GM12878 (cell line): Measurements from ENCODE around the gene IER2. TPM values are rescaled to one million over a fixed set of nuclear protein-coding genes. Genes with fewer than 3 reads are reported as not detected.

Source experiments
- ATF2 ChIP-seq: IDR thresholded peaks from 2 replicates; pipeline ENCODE4 v1.6.1; 2012; ENCODE audit warnings: low read length, inconsistent platforms
- BHLHE40 ChIP-seq, 2 experiments: fragments of 450-650 bp in 1 of 2; IDR thresholded peaks; 2 replicates each; pipeline ENCODE4 v1.6.1; 2011 to 2017; ENCODE audit warnings: low read depth in 2 of 2, borderline replicate concordance in 1 of 2, improper control_type of control experiment in 1 of 2, low read length in 1 of 2, mild to moderate bottlenecking in 1 of 2
- BMI1 ChIP-seq: fragments of 450-650 bp; IDR thresholded peaks from 2 replicates; pipeline ENCODE4 v1.6.1; 2016; ENCODE audit warnings: mild to moderate bottlenecking, moderate library complexity, borderline replicate concordance
- BRCA1 ChIP-seq: IDR thresholded peaks from 2 replicates; pipeline ENCODE4 v1.6.1; 2011; ENCODE audit warnings: low read depth, low read length, improper control_type of control experiment
- CBX3 ChIP-seq: fragments of 200-600 bp; sonication (generic); IDR thresholded peaks from 2 replicates; pipeline ENCODE4 v1.6.1; 2016; ENCODE audit warnings: low read depth, borderline replicate concordance
- CREB1 ChIP-seq: IDR thresholded peaks from 2 replicates; pipeline ENCODE4 v1.6.1; 2012; ENCODE audit warnings: low read depth, mild to moderate bottlenecking, inconsistent platforms
- CREM ChIP-seq: IDR thresholded peaks from 2 replicates; pipeline ENCODE4 v1.6.1; 2014; ENCODE audit warnings: antibody characterized with exemption, low read depth
- ESRRA ChIP-seq: IDR thresholded peaks from 2 replicates; pipeline ENCODE4 v1.6.1; 2012; ENCODE audit warnings: mild to moderate bottlenecking, low read length, improper control_type of control experiment
- GABPA ChIP-seq: IDR thresholded peaks from 2 replicates; pipeline ENCODE4 v1.6.1; 2014; ENCODE audit warnings: antibody characterized with exemption, low read depth, mild to moderate bottlenecking, inconsistent platforms
- HDAC2 ChIP-seq: fragments of 200-600 bp; sonication (generic); IDR thresholded peaks from 2 replicates; pipeline ENCODE4 v1.6.1; 2017
- IRF4 ChIP-seq: IDR thresholded peaks from 2 replicates; pipeline ENCODE4 v1.6.1; 2011; ENCODE audit warnings: low read depth, low read length
- JUND ChIP-seq: IDR thresholded peaks from 2 replicates; pipeline ENCODE4 v1.6.1; 2012; ENCODE audit warnings: low read depth, mild to moderate bottlenecking, low read length, improper control_type of control experiment, moderate library complexity
- LARP7 ChIP-seq: fragments of 450-650 bp; IDR thresholded peaks from 2 replicates; pipeline ENCODE4 v1.6.1; 2017; ENCODE audit warnings: mild to moderate bottlenecking
- MXI1 ChIP-seq: fragments of 150-350 bp; IDR thresholded peaks from 2 replicates; pipeline ENCODE4 v1.6.1; 2011; ENCODE audit warnings: low read depth, mild to moderate bottlenecking, inconsistent platforms, low read length, improper control_type of control experiment
- NR2C1 ChIP-seq: fragments of 450-650 bp; IDR thresholded peaks from 2 replicates; pipeline ENCODE4 v1.6.1; 2017; ENCODE audit warnings: antibody characterized with exemption, mild to moderate bottlenecking, moderate library complexity
- PAX5 ChIP-seq: IDR thresholded peaks from 2 replicates; pipeline ENCODE4 v1.6.1; 2011; ENCODE audit warnings: low read depth, low read length, borderline replicate concordance
- POLR2AphosphoS2 ChIP-seq: IDR thresholded peaks from 2 replicates; pipeline ENCODE4 v1.6.1; 2011; ENCODE audit warnings: low read depth, mild to moderate bottlenecking, low read length, improper control_type of control experiment, moderate library complexity
- POLR2AphosphoS5 ChIP-seq: IDR thresholded peaks from 2 replicates; pipeline ENCODE4 v1.6.1; 2011; ENCODE audit warnings: mild to moderate bottlenecking, low read length, inconsistent platforms
- RUNX3 ChIP-seq: IDR thresholded peaks from 2 replicates; pipeline ENCODE4 v1.6.1; 2012; ENCODE audit warnings: low read length, inconsistent platforms
- SIN3A ChIP-seq: IDR thresholded peaks from 2 replicates; pipeline ENCODE4 v1.6.1; 2012; ENCODE audit warnings: low read depth, low read length, improper control_type of control experiment
- SMAD5 ChIP-seq: IDR thresholded peaks from 2 replicates; pipeline ENCODE4 v1.6.1; 2016; ENCODE audit warnings: antibody characterized with exemption, low read depth
- SRF ChIP-seq, 2 experiments: IDR thresholded peaks; 2 replicates each; pipeline ENCODE4 v1.6.1; 2011; ENCODE audit warnings: low read depth in 2 of 2, low read length in 2 of 2, mild to moderate bottlenecking in 1 of 2, moderate library complexity in 1 of 2
- STAT3 ChIP-seq: IDR thresholded peaks from 2 replicates; pipeline ENCODE4 v1.6.1; 2011; ENCODE audit warnings: low read depth, low read length, improper control_type of control experiment
- TCF7 ChIP-seq: IDR thresholded peaks from 2 replicates; pipeline ENCODE4 v1.6.1; 2014; ENCODE audit warnings: antibody characterized with exemption, borderline replicate concordance
- USF2 ChIP-seq: IDR thresholded peaks from 2 replicates; pipeline ENCODE4 v1.6.1; 2011; ENCODE audit warnings: low read depth, low read length, improper control_type of control experiment, borderline replicate concordance
- WRNIP1 ChIP-seq: IDR thresholded peaks from 2 replicates; pipeline ENCODE4 v1.6.1; 2011; ENCODE audit warnings: low read depth, low read length, improper control_type of control experiment, borderline replicate concordance
- YY1 ChIP-seq: IDR thresholded peaks from 2 replicates; pipeline ENCODE4 v1.6.1; 2011; ENCODE audit warnings: low read depth, mild to moderate bottlenecking, low read length
- ZBTB4 ChIP-seq: fragments of 450-650 bp; formaldehyde crosslinking; IDR thresholded peaks from 2 replicates; pipeline ENCODE4 v1.4.0; 2022; ENCODE audit warnings: mild to moderate bottlenecking, moderate library complexity
- polyA plus RNA-seq, 11 experiments: library from polyadenylated mRNA; depleted of rRNA in 4 of 11; unstranded in 6 of 11; stranded (reverse) in 5 of 11; fragments of >200 nt; fragmentation: Nextera tagmentation in 4 of 11; fragmentation: Illumina TruSeq in 1 of 11; extraction: Ambion mirVana in 4 of 11; extraction: Trizol in 1 of 11; gene quantifications; 1 replicate in 1 of 11; 2 replicates in 10 of 11; pipeline versions ENCODE4 v1.2.1 to v1.2.3, GENCODE V29; 2011 to 2016; ENCODE audit warnings: inconsistent platforms in 2 of 11, missing spikeins in 2 of 11, low read depth in 1 of 11
- total RNA-seq, 4 experiments: library from RNA; depleted of rRNA in 3 of 4; stranded (reverse); fragments of >200 nt in 3 of 4; fragmentation: Illumina TruSeq in 1 of 4; extraction: Trizol in 1 of 4; gene quantifications; 2 replicates each; pipeline versions ENCODE4 v1.2.1 to v1.2.3, GENCODE V29; 2013 to 2021

The IER2 gene
- total and polyA plus RNA-seq, 10 of the 15 experiments (the other 5 are each of a cell fraction or from before 2014, with no cell fraction given), result 2.8 to 94.5 (median 24.9) TPM

GRCh38 chr19:13151605-13152355 lies 1.6 kb downstream of the IER2 start (continued):
- TF ChIP-seq CREM (peak; percentile 84), ZBTB4 (CRISPR knock-in tag) (no peak), CBX3 (no peak), SIN3A (peak; percentile 85), RUNX3 (no peak), POLR2AphosphoS2 (peak; percentile 35; the same call in 1 of the 2 replicates), BRCA1 (no peak), IRF4 (no peak), HDAC2 (no peak), TCF7 (no peak), USF2 (no peak; the same call in 1 of the 2 replicates), CREB1 (no peak), PAX5 (peak; percentile 36; the same call in 1 of the 2 replicates), MXI1 (peak; percentile 92), GABPA (no peak), SMAD5 (no peak), WRNIP1 (no peak), SRF (IDR thresholded peaks at IDR 0.05; ENCODE audit: low read depth in 2 of 2, low read length in 2 of 2) (peak; percentile 96 to 98), ATF2 (no peak), BMI1 (no peak), YY1 (0 out of 2 replicates have a peak, but pooled peaks have one; percentile 5), STAT3 (no peak), BHLHE40 (IDR thresholded peaks at IDR 0.05; ENCODE audit: borderline replicate concordance in 1 of 2, low read depth in 2 of 2, low read length in 1 of 2) (peak; percentile 66 to 87), JUND (no peak), POLR2AphosphoS5 (no peak; the same call in 1 of the 2 replicates), LARP7 (peak; percentile 38; the same call in 1 of the 2 replicates), ESRRA (0 out of 2 replicates have a peak, but pooled peaks have one; percentile 51), NR2C1 (no peak)
